ENCODE data around the gene ENDOD1. TPM values are rescaled to one million over a fixed set of nuclear protein-coding genes. Genes with fewer than 3 reads are reported as not detected.

The ENDOD1 gene
- total RNA-seq, 1 donor from 2014 or later: 38.4 TPM

- Histone ChIP-seq H3K27me3 (ENCODE audit: control insufficient read depth, insufficient read depth, low read length) (no peaks in the 10 kb centered on the region), H3K36me3 (ENCODE audit: control insufficient read depth, insufficient read depth, low read length) (no peaks in the 10 kb centered on the region), H3K4me3 (ENCODE audit: low read depth, low read length) (no peak overlapping the region)
- no peak for TF ChIP-seq CTCF (IDR thresholded peaks at IDR 0.05; ENCODE audit: insufficient read depth, low read length, poor library complexity, severe bottlenecking)
- DNase-seq (ENCODE audit: low read depth): no peak
These were observed 54.9 kb downstream of the ENDOD1 start for GRCh38 chr11:95144313-95145235.

- Histone ChIP-seq H3K27me3 (ENCODE audit: control insufficient read depth, insufficient read depth, low read length) (no peaks in the 10 kb centered on the region), H3K4me3 (ENCODE audit: low read depth, low read length) (no peak overlapping the region), H3K36me3 (ENCODE audit: control insufficient read depth, insufficient read depth, low read length) (no peaks in the 10 kb centered on the region)
- no peak for TF ChIP-seq CTCF (IDR thresholded peaks at IDR 0.05; ENCODE audit: insufficient read depth, low read length, poor library complexity, severe bottlenecking)
- DNase-seq (ENCODE audit: low read depth): no peak
These were observed 55.9 kb downstream of the ENDOD1 start for GRCh38 chr11:95145430-95146060.

GRCh38 chr11:95147364-95147905 lies 57.8 kb downstream of the ENDOD1 start:
- TF ChIP-seq CTCF (IDR thresholded peaks at IDR 0.05; ENCODE audit: insufficient read depth, low read length, poor library complexity, severe bottlenecking): no peak
- peak; percentile 55 for DNase-seq (ENCODE audit: low read depth)
- no peaks in the 10 kb centered on the region for H3K27me3 ChIP-seq (ENCODE audit: control insufficient read depth, insufficient read depth, low read length)
- no peaks in the 10 kb centered on the region for H3K36me3 ChIP-seq (ENCODE audit: control insufficient read depth, insufficient read depth, low read length)
- H3K4me3 ChIP-seq (ENCODE audit: low read depth, low read length): no peak overlapping the region

- TF ChIP-seq CTCF (IDR thresholded peaks at IDR 0.05; ENCODE audit: insufficient read depth, low read length, poor library complexity, severe bottlenecking): no peak
- no peak for DNase-seq (ENCODE audit: low read depth)
- H3K36me3 ChIP-seq (ENCODE audit: control insufficient read depth, insufficient read depth, low read length): no peaks in the 10 kb centered on the region
- no peaks in the 10 kb centered on the region for H3K27me3 ChIP-seq (ENCODE audit: control insufficient read depth, insufficient read depth, low read length)
- no peak overlapping the region for H3K4me3 ChIP-seq (ENCODE audit: low read depth, low read length)
These were observed 58.8 kb downstream of the ENDOD1 start for GRCh38 chr11:95148406-95148805.

GRCh38 chr11:95148938-95149337 lies 59.3 kb downstream of the ENDOD1 start:
- H3K36me3 ChIP-seq (ENCODE audit: control insufficient read depth, insufficient read depth, low read length): no peaks in the 10 kb centered on the region
- TF ChIP-seq CTCF (IDR thresholded peaks at IDR 0.05; ENCODE audit: insufficient read depth, low read length, poor library complexity, severe bottlenecking): no peak
- no peaks in the 10 kb centered on the region for H3K27me3 ChIP-seq (ENCODE audit: control insufficient read depth, insufficient read depth, low read length)
- no peak for DNase-seq (ENCODE audit: low read depth)
- no peak overlapping the region for H3K4me3 ChIP-seq (ENCODE audit: low read depth, low read length)

Data from kidney epithelial cell (primary cell).